Body of pancreas (tissue), 4 donors: ENCODE results near the gene KMT2C.

Source experiments
- POLR2A ChIP-seq, 3 donors: fragments of 450-650 bp; IDR thresholded peaks; one replicate each; pipeline ENCODE4 v1.6.1; 2016; ENCODE audit warnings: antibody characterized with exemption in 3 of 3, mild to moderate bottlenecking in 2 of 3
- TF ChIP-seq, protein P1 (sequence below), 7 experiments: fragments of 450-650 bp in 4 of 7; fragments of 200-600 bp in 3 of 7; sonication (generic) in 3 of 7; IDR thresholded peaks; one replicate each; pipeline ENCODE4 v1.5.1; 2016 to 2019; ENCODE audit warnings: antibody characterized with exemption in 7 of 7

DNA sequence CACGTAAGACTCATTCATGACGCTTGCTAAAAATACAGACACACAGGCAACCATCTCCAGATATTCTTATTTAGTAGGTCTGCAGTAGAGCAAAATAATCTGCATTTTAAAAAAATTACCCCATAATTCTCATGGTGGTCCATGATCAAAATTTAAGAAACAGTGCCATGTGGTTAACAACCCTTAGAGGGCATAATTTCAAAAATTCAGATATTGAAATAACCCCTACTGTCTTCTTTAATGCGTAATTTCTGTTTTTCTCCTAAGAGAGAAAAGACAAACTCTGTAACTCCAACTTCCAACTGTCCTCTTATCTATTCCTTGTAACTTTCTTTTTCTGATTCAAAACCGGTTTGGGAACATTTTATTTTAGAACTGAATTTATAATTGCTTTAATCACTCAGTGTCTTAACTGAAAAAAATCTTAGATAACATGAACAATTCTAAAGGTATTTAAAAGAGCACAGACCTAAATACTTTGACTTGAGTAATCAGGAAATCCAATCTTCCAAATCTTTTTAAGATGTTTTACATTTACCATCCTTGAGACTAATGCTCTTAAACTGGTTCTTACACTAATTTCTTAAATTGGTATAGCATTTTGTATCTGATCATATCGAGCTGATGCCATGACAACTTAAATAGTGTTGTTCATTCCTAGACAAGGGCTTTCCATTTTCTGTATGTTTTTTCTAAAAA lies 262.3 kb downstream of the KMT2C start:
- TF ChIP-seq, protein P1, sequence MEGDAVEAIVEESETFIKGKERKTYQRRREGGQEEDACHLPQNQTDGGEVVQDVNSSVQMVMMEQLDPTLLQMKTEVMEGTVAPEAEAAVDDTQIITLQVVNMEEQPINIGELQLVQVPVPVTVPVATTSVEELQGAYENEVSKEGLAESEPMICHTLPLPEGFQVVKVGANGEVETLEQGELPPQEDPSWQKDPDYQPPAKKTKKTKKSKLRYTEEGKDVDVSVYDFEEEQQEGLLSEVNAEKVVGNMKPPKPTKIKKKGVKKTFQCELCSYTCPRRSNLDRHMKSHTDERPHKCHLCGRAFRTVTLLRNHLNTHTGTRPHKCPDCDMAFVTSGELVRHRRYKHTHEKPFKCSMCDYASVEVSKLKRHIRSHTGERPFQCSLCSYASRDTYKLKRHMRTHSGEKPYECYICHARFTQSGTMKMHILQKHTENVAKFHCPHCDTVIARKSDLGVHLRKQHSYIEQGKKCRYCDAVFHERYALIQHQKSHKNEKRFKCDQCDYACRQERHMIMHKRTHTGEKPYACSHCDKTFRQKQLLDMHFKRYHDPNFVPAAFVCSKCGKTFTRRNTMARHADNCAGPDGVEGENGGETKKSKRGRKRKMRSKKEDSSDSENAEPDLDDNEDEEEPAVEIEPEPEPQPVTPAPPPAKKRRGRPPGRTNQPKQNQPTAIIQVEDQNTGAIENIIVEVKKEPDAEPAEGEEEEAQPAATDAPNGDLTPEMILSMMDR (IDR thresholded peaks at IDR 0.05) = no peak
- TF ChIP-seq POLR2A (IDR thresholded peaks at IDR 0.05) = no peak
